ENCODE results near the gene BMP7. TPM values are rescaled to one million over a fixed set of nuclear protein-coding genes. Genes with fewer than 3 reads are reported as not detected.
"Not testable (repeated sequence)": the region's sequence is repeated elsewhere in the genome, so short reads cannot be mapped to it uniquely, and the experiment has no call there.

The BMP7 gene
- polyA plus RNA-seq, 3 donors: 91.0 to 105 (median 101) TPM

DNA sequence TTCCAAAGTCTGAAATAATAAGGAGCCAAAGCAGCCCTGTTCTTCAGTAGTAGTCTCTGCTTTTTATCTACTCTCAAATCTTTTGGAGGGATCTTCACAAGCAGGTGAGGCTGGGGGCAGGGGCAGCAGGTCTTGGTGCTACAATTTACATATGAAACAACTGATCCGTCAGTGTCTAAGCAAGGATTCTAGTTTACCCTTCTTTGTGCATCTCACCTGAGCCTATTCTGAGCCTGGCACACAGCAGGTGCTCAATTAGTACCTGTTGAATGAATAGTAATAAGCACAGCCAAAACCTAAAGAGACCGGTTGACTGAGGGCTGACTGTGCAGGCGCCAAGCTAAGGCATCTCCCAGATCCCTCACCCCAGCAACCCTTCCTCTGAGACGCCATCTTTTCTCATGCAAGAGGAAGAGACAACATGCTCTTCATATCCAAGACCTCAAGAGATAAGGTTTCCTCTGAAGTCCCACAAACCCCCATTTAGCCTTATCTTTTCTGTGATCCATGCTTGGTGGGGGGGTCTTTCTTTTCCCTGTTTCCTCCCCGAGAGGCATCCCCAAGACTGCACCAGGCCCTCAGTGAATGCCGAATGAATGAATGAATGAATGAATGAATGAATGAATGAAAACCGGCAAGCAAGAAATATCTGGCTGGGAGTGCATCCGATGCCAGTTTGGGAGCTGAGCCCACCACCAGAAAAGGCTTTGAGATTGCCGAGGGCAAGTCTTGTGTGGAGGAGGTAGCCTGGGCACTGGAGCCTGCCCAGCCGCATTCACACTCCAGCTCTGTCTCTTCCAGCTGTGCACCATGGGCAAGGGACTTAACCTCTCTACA lies 2.9 kb upstream of the BMP7 start:
- DNase-seq: no peak

DNA sequence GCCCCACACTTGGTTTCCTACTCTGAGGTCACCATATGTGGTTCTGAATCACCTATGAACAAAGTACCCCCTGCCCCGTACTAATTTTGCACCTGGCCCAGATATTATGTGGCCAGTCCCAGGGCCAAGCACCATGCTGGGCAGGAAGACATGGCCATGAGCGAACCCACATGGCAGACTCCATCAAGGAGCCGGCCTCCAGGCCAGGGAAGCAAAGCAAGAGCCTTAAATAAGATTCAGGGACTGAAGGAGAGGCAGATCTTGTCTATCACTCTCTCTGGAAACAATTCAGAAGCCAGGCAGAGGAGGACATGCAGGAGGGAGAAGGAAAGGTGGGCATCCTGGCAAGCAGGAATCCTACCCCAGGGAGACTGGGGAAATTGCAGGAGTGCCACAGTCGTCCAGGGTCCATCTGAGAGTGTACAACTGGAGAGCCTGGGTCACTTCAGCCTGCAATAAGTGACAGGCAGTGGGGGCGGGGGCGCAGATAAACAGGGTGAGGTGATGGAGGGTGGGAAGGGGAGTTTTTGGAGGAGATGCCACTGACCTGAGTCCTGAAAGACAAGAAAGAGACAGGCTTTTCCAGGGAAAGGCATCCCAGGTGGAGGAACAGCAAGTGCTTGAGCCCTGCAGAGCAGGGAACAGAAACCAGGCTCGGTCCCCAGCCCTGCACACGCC lies 2.1 kb upstream of the BMP7 start:
- no peak for DNase-seq

DNA sequence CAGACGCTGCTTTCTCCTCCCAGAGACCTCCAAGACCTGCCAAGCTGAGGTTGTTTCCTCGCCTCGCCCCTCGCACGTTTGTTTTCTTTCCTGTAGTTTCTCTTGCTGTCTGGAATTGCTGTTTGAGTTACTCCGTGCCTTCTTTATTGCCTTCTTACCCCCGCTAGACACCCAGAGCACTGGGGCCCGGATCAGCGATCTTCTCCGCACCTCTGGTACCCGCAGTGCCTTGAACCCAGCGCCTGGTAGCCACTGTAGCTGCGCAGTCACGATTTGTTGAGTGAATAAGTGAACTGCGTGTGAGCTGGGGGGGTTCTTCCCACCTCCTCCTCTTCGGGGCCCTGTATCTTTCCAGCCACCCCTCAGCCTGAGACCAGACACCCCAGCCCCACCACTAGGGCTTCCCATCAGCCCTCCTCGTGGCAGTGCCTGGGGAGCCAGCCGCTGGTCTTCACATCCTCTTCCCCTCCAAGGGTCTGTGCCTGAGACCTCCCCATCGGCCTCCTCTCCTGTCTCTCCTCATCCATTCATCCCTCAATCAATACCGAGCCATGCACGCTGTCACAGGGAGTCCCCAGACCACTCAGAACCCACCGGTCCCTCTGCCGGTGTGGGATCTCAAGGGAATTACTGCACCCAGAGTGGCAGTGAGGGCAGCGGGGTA lies 849 bp upstream of the BMP7 start:
- no peak for DNase-seq

DNA sequence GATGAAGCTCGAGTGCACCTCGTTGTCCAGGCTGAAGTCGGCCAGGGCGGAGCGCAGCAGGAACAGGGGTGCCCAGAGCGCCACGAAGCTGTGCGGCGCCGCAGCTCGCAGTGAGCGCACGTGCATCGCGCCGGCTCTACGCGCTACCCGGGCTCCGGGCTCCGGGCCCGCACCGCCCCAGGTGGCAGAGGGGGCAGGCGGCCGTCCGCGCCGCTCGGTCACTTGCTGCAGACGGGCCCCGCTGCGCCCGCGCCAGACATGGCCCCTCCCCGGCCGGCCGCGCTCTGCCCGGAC lies 497 bp downstream of the BMP7 start:
- no peak for DNase-seq

DNA sequence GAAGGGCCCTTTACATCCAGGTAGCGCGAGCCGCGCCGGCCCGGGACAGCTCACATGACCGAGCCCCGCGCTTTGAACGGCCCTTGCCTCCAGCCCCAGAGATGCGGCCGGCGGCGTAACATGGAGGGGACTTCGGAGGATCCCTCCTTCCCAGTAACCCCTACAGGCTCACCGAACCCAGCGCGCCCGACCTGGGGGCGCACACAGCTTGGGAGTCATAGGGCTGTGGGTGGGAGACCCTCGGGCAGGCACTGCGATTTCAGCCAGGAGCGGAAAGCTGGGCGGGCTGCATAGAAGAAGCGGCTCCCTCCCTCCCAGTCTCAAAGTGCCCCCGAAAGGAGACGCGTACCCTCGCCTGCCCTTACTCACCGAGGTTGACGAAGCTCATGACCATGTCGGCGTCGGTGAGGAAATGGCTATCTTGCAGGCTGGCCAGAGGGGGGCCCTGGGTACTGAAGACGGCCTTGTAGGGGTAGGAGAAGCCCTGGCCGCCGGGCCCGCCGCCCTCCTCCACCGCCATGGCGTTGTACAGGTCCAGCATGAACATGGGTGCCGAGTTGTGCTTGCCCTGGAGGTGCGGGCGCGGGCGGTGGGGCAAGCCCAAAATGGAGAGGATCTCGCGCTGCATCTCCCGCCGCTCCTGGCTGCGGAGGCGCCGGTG lies 975 bp downstream of the BMP7 start:
- no peak for DNase-seq

DNA sequence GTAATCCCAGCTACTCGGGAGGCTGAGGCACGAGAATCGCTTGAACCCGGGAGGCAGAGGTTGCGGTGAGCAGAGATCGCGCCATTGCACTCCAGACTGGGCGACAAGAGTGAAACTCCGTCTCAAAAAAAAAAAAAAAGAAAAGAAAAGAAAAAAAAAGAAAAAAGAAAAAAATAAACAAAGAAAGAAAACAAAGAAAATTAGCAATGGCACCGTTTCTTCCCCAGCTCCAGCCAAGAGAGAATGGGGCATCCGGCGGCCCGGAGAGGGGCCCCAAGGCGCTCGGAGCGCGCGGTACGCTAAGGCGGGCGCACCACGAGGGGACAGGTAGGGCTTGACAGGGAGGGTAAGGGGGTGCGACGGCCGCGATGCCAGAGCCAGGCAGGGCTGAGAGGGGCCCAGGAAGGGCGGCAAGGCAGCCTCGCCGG lies 1.5 kb downstream of the BMP7 start:
- not testable (repeated sequence) for DNase-seq

DNA sequence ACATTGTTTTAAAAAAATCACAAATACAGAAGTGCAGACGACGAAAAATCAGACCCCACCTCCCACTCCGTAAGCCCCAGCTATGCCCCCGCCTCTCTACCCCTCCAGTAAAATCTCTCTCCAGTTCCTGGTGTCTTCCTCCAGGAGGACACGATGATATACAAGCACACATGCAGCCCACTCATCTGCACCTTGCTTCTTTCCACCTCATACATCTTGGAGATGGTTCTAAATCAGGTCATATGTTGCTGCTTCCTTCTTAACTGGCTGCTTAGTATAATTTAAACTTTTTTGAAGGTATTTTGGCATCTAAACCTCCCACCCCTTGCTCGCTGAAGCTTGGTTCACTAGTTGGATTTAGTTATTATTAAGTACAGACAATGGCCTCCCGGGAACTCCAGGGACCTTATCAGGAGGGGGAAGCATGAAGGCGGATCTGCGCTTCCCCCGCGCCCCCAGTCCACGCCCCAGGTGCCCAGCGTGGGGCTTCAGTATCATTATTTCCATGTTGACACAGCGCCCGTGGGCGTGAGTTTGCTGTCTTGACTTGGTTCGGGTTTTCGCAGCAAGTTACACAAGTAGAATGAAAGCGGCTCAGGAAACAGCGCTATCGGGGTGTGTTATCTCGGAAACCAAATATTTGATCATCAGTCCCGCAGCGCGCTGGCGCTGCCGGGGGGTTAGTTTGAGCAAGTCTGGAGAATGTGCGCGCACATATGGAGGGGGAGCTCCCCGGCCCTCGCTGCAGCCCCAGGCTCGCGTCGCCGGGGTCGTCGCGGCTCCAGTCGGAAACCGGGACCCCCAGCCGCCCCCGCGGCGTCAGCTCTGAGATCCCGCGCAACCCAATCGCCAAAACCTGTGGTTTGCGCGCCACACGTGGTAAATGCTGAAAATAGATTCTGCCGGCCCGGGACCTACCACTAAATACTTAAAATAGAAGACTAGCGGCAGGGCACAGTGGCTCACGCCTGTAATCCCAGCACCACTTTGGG lies 2.3 kb downstream of the BMP7 start:
- no peak for DNase-seq

DNA sequence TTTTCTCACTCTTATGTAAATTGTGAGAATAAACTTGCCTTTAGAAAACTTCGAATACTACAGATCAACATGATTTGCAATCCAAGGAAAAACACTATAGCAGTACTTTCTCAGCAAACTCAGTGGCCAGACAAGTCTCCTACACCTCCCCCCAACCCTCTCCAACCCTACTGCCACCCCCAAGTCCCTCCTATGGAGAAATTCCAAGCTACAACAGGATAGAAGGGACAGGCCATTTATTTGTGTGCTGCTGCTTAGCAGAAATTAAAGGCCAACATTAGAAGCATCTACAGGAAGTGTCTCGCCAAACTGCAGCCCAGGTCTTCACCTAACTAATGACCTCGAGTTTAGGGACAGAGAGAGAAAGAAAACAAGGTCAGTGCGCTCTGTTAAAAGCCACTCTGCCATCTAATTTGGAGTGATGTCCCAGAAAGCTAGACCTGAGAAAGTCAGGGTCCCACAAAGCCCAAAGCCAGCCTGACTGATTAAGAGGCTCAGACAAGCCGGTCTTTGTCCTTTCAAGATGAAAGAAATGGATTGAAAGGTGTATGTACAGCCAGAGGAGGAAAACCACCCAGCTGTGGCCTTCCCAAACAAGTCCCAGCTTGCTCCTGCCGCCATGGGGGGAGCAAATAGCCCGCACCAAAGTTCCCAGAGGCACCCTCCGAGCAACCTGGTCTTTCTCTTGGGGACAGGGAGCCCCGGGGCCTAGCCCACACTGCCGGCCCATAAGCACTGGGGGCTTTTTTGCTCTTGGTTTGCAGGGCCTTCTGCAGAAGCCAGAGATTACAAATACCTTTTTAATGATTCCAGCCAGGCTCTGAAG lies 3.4 kb downstream of the BMP7 start:
- DNase-seq: no peak

DNA sequence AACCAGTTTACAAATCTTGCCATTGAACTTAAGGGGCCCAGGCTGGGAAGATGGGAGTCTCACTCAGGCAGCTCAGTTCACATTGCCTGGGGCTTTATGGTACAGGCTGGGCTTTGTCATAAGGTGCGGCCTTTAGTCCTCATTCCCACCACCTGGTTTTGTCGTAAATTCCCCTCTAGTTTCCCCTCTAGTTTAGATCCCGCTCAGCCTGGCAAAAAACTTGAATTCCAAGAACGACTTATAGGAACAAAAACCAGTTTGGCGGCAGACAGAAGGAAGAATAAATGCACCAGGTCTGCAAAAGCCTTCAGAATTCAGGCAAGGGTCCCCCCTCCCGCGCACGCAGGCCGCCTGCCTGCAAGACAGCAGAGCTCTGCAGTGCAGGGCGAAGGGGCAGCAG lies 4.1 kb downstream of the BMP7 start:
- no peak for DNase-seq

DNA sequence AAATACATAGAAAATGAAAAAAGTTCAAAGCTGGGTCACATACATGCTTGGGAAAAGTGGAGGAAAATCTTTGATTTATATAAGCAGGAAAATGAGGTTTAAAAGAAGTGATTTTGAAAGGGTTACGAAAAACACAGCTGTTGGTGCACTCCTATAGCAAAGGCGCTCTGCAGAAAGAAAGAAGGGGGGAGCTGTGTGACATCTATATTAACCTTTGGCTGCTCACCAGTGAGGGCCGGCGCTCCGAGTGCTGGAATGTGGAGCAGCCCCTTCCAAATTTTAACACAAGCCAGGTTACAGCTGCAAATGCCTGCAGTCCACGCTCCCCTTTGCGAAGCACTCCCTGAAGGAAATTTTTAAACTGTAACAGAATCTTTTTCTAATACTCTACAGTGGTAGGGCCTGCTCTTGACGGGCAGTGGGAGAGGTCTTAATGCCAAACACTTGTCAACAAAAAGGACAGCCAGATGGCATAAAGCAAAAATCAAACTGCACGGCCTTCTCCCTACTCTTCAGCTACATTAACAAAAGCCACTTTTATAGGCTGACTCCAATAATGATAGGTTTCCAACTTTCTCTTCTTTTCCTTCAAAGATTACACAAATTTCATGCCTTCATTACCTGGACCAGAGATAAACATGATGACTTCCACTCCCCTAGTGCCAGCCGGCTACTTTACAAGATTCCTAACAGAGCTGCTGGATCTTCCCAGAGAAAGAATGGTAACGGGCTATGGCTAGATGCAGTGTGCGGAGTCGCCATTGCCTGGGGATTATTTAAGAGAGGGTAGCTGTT lies 4.8 kb downstream of the BMP7 start:
- no peak for DNase-seq

DNA sequence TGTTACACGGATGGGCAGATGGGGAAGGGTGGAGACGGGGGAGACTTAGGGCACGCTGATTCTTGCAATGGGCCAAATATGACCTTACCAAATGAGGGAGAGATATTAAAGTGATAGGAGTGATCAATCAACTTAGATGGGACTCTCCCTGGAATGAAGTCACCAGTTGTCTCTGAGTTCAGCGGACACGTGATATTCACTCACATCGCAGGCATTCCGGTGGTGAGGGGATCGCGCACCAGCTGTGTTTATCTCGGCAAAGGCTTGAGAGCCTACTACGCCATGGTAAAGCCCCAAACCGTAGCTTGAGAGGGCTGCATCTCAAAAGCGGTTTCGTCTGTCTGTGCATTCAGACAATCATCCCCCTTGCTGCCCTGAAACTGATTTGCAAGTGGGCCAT lies 5.5 kb downstream of the BMP7 start:
- DNase-seq: no peak

DNA sequence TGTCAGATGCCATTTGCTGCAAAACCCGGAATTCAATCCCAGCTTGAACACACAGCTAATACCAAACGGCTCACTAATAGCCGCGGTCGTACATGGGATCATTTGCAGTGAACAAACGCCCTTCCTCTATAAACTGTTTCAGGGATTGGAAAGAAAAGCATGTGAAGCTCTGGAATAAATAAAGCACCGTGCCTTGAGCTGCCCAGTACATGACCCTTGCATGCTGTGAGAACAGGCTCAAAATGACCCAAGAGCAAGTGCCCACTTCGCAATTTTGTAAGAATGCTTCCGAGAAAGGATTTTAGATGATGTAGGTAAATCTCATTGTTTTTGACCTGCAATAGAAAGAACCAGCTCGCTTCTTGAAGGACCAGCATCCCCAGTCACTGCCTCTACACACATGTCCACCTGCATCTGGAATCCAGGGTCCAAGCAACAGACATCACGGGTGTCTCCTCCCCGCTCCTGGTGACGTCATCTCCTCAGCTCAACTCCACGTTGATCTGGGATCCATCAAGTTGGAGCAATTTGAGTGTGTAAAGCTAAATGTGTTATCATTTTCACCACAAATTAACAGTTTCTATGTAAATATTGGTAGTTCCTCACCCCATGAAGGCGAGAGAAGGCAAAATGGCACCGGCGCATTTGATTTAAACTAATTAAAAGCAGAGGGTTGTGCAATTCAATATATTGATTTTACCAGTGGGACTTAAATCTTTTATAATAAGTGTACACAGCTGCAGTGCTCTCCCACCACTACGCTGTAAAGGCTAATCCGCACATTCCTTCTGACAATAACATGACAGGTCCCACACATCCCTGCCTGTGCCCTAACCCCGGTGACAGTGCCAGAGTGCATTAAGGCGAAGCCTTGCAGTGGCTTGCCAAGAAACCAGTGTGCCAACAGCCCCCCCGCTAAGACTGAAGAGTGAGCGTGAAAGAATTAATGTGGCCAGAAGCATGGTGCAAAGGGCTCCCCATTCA lies 6.2 kb downstream of the BMP7 start:
- no peak for DNase-seq

DNA sequence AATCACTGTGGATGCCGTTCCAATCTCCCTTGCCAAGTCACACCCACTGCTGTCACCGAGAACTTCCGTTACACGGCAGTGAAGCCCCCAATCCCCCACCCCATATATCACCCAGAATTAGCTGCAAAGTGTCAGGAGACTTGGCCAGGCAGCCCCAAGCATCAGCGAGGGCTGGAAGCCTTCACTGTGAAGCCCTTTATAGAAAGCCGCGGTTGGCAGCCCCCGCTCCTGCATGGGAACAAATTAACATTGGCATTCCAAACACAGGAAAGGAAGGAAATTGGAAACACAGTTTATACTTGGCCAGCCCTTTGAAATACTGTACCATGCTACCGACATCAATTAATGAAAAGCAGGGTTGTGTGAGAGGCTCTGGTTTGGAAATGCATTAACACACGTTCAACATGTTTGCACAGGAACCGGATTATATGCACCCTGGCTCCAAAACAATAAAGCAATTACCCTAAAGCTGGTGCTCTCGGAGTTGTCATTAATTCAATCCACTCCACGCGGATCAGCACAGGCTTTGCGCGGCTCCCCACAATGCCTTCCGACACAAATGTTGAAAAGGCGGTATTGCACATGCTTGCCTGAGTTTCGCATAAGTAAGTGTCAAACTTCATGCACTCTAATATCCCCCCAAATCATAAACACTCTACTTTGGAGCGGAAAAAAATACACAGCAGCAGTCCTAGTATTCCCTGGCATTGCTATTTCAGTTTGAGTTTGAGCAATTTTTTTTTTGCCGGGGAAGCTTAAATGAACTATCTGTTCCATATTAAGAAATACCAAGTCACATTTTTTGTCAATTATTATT lies 7.1 kb downstream of the BMP7 start:
- peak; percentile 75 for DNase-seq

DNA sequence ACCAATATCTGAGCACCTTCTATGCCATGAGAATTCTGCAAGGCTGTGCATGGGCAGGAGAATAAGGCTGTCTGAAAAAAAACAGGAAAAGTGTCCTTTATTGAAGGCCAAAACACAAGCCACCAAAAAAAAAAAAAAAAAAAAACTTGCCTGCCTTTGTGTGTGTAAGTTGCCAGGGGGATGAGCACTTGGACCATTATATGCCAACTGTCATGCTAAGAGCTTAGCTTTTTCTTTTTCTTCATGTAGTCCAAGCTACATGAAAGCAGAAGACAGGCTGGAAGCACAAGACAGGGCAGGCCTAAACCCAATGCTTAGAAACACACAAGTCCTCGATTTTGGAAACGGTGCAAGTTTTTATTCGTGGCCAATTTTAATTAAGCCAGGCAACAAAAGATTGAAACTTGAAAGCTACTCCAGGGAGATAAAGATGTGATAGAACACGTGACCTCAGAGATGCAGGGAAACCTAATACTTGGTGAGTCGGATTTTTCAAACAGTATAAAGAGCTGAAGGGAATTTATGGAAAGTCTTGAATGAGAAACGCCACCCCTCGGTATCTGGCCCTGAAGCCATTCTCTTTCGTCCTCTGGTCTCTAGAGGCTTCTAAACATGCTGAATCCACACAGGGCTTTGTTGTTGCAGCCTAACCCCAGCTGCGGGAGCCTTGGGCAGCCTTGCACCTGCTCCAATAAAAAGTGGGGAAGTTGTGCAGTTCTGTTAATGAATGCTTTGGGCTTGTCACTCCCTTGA lies 8.6 kb downstream of the BMP7 start:
- no peak for DNase-seq

DNA sequence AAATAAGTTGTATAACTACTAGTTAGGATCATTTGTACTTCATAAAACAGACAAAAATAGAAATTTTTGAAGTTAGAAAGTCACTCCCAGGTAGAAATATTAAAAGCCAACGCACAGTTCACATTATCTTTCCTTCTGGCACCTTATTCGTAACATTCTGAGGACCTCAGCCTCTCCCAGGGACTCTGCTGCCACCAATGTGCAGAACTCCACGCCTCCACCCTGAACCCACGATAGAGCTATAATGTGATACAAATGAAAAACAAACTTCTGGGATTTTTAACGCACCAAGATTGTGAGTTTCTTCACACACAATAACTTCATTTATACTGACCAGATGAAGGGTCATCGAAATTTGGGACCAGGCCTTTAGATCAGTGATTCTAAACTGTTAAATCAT lies 9.5 kb downstream of the BMP7 start:
- no peak for DNase-seq

DNA sequence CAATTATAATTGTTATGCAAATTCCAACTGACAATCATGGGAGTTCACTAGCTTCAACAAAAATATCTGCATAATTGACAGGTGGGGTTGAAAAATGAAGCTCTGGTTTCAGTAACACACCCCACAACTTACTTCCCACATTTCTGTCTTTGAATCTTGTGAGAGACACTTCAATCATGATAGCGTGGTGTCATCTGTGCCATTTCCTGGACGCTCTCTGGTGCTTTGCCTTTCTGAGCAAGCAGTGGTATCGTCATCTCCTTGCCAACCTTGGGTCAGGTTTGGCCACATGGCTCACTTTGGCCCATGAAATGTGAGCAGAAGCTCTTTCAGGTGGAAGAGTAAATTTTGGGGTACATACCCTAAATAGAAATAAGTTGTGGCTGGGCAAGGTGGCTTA lies 10.2 kb downstream of the BMP7 start:
- DNase-seq: no peak

DNA sequence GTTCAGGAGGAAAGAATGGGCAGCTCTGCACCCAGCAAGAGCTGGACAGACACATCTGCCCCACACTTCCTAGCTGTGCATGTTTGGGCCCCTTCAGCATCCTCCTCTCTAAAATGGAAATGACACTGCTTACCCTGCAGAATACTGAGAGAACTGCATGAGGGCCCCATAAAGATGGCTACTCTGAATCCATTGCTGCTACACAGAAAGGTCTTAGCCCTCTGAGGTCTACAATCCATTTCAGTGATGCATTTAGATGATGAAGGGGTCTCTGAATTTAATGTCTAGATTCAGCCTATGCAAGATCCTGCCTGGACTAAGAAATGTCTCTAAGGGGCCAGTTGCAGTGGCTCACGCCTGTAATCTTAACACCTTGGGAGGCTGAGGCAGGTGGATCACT lies 11.3 kb downstream of the BMP7 start:
- no peak for DNase-seq
